ENCODE data around the gene MEGF6.

MEGF6 gene

DNA sequence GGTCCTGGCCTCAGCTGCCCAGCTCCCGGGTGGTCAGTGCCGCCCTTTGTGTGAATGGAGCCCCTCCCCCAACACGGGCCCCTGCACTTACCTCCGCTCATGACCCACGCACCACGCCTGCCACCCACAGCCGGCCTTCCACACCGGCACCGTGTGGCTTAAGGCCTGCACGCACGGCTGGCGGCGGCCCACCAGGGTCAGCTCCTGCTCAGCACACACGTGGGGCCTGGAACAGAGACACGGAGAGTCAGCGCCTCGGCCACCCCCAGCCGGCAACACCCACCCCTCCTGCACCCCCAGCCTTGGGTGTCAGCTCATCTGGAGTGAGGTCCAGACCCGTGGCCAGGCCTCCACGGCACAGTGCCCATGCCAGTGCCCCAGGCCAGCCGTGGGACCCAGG, 8.9 kb downstream of the MEGF6 start:
- Histone ChIP-seq H3F3A (ENCODE audit: control insufficient read depth, insufficient read depth) (0 out of 2 replicates have a peak, but pooled peaks cover 3% of the 10 kb centered on the region), H4K20me1 (ENCODE audit: control insufficient read depth, insufficient read depth, low read depth, low read length) (no peaks in the 10 kb centered on the region), H3K36me3 (ENCODE audit: control insufficient read depth, low read length) (no peaks in the 10 kb centered on the region), H3K9me3 (ENCODE audit: control insufficient read depth, insufficient read depth, low read length) (no peaks in the 10 kb centered on the region), H3K4me3 (ENCODE audit: low read length) (no peak overlapping the region), H3K4me2 (ENCODE audit: low read length) (no peak overlapping the region), H3K9me2 (replicated peaks; ENCODE audit: control insufficient read depth, low read length) (no peaks in the 10 kb centered on the region), H3K4me1 (ENCODE audit: control insufficient read depth, low read length) (peaks cover 19% of the 10 kb centered on the region), H3K79me2 (ENCODE audit: control insufficient read depth, low read length) (no peaks in the 10 kb centered on the region), H3K27me3 (ENCODE audit: control insufficient read depth, low read length) (no peaks in the 10 kb centered on the region), H3K27ac (ENCODE audit: low read depth, low read length) (no peak overlapping the region)
- TF ChIP-seq CTCF (IDR thresholded peaks at IDR 0.05; ENCODE audit: low read depth, low read length, poor library complexity, severe bottlenecking) (no peak), EZH2phosphoT487 (IDR thresholded peaks at IDR 0.05; ENCODE audit: borderline replicate concordance, low read length) (no peak)

- no peaks in the 10 kb centered on the region for H4K20me1 ChIP-seq (ENCODE audit: control insufficient read depth, insufficient read depth, low read depth, low read length)
- H3F3A ChIP-seq (ENCODE audit: control insufficient read depth, insufficient read depth), result 0 out of 2 replicates have a peak, but pooled peaks cover 5% of the 10 kb centered on the region
- no peaks in the 10 kb centered on the region for H3K9me3 ChIP-seq (ENCODE audit: control insufficient read depth, insufficient read depth, low read length)
- H3K27me3 ChIP-seq (ENCODE audit: control insufficient read depth, low read length), result no peaks in the 10 kb centered on the region
- no peaks in the 10 kb centered on the region for H3K79me2 ChIP-seq (ENCODE audit: control insufficient read depth, low read length)
- H3K4me1 ChIP-seq (ENCODE audit: control insufficient read depth, low read length), result peaks cover 25% of the 10 kb centered on the region
- TF ChIP-seq EZH2phosphoT487 (IDR thresholded peaks at IDR 0.05; ENCODE audit: borderline replicate concordance, low read length) (no peak), CTCF (IDR thresholded peaks at IDR 0.05; ENCODE audit: low read depth, low read length, poor library complexity, severe bottlenecking) (no peak)
- H3K4me3 ChIP-seq (ENCODE audit: low read length), result no peak overlapping the region
- H3K9me2 ChIP-seq (replicated peaks; ENCODE audit: control insufficient read depth, low read length), result no peaks in the 10 kb centered on the region
- H3K27ac ChIP-seq (ENCODE audit: low read depth, low read length), result no peak overlapping the region
- no peaks in the 10 kb centered on the region for H3K36me3 ChIP-seq (ENCODE audit: control insufficient read depth, low read length)
- H3K4me2 ChIP-seq (ENCODE audit: low read length), result no peak overlapping the region
These were observed 9.6 kb downstream of the MEGF6 start for GRCh38 chr1:3601743-3602142.

- Histone ChIP-seq H3K27ac (ENCODE audit: low read depth, low read length) (no peak overlapping the region), H3K4me1 (ENCODE audit: control insufficient read depth, low read length) (peaks cover 26% of the 10 kb centered on the region)
These were observed 11.0 kb downstream of the MEGF6 start for GRCh38 chr1:3600354-3600753.

More at GRCh38 chr1:3600354-3600753, 11.0 kb downstream of the MEGF6 start:
- Histone ChIP-seq H3K9me2 (replicated peaks; ENCODE audit: control insufficient read depth, low read length) (no peaks in the 10 kb centered on the region), H3K9me3 (ENCODE audit: control insufficient read depth, insufficient read depth, low read length) (no peaks in the 10 kb centered on the region), H3K36me3 (ENCODE audit: control insufficient read depth, low read length) (no peaks in the 10 kb centered on the region), H3F3A (ENCODE audit: control insufficient read depth, insufficient read depth) (0 out of 2 replicates have a peak, but pooled peaks cover 5% of the 10 kb centered on the region), H3K27me3 (ENCODE audit: control insufficient read depth, low read length) (no peaks in the 10 kb centered on the region), H4K20me1 (ENCODE audit: control insufficient read depth, insufficient read depth, low read depth, low read length) (no peaks in the 10 kb centered on the region), H3K79me2 (ENCODE audit: control insufficient read depth, low read length) (no peaks in the 10 kb centered on the region), H3K4me2 (ENCODE audit: low read length) (no peak overlapping the region), H3K4me3 (ENCODE audit: low read length) (no peak overlapping the region)
- TF ChIP-seq EZH2phosphoT487 (IDR thresholded peaks at IDR 0.05; ENCODE audit: borderline replicate concordance, low read length) (no peak), CTCF (IDR thresholded peaks at IDR 0.05; ENCODE audit: low read depth, low read length, poor library complexity, severe bottlenecking) (no peak)
